ENCODE measurements around the gene RBX1.

The RBX1 gene

DNA sequence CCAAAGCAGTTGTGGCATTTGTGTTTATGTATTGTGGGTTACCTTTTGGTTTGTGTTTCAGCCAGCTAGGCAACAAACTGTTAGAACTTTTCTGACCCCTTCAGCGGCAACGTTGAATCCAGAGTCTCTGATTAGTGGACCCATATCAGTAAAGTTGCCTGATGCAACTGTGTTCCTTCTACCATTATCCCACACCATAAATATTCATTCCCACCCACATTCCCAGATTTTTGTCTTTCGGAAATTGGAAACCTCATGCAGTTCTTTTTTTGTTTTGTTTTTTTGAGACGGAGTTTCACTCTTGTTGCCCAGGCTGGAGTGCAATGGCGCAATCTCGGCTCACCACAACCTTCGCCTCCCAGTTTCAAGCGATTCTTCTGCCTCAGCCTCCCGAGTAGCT lies 30.7 kb upstream of the RBX1 start:
- ChIA-PET CTCF (interaction anchor here (3.4 kb wide), 1 partner anchor 317 kb away, joined by 38 read pairs; no protein-coding TSS in a partner anchor), POLR2A (no interaction called here)
- TF ChIP-seq, protein P1, sequence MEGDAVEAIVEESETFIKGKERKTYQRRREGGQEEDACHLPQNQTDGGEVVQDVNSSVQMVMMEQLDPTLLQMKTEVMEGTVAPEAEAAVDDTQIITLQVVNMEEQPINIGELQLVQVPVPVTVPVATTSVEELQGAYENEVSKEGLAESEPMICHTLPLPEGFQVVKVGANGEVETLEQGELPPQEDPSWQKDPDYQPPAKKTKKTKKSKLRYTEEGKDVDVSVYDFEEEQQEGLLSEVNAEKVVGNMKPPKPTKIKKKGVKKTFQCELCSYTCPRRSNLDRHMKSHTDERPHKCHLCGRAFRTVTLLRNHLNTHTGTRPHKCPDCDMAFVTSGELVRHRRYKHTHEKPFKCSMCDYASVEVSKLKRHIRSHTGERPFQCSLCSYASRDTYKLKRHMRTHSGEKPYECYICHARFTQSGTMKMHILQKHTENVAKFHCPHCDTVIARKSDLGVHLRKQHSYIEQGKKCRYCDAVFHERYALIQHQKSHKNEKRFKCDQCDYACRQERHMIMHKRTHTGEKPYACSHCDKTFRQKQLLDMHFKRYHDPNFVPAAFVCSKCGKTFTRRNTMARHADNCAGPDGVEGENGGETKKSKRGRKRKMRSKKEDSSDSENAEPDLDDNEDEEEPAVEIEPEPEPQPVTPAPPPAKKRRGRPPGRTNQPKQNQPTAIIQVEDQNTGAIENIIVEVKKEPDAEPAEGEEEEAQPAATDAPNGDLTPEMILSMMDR (IDR thresholded peaks at IDR 0.05; ENCODE audit: insufficient read depth, low read length, missing control alignments): no peak
- no peak overlapping the region for H3K4me3 ChIP-seq (ENCODE audit: low read depth, low read length)
- DNase-seq (ENCODE audit: low read depth, low spot score): no peak

DNA sequence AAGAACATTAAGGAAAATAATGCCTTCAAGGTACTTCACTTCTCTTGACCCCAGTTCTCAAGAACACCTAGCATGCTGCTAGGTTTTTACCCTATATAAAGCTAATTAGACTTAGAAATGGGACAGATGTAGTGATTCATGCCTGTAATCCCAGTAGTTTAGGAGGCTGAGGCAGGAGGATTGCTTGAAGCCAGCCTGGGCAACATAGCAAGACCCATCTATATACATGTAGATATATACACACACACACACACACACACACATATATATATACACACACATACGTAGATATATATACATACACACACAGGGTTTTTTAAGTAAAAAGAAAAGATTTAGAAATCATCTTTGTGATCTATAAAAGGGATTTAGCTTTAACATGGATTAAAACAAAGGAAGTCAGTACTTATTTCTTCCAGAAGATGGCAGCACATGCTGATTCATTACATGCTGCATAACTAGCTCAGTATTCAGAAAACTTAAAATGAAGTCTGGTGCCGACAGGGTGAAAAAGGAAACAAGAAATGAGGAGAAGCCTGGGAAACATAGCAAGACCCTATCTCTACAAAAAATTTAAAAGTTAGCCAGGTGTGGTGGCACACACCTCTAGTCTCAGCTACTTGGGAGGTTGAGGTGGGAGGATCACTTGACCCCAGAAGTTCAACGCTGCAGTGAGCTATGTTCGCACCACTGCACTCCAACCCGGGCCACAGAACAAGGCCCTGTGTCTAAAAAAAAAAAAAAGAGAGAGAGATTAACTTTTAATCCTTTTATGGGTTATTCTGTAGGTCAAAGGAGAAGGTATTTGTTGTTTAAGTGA lies 28.5 kb upstream of the RBX1 start:
- CTCF ChIA-PET: interaction anchor here (0.6 to 4.6 kb wide), 68 partner anchors 11 to 604 kb away, joined by 3 to 85 read pairs (median 5); partner anchors contain the start of genes MCHR1 and RBX1
- POLR2A ChIA-PET: interaction anchor here (1.0 to 1.1 kb wide), 2 partner anchors 29 to 315 kb away, joined by 3 to 5 read pairs; partner anchors contain the start of gene RBX1
- TF ChIP-seq, protein P1 (IDR thresholded peaks at IDR 0.05; ENCODE audit: insufficient read depth, low read length, missing control alignments): peak; percentile 47
- no peak overlapping the region for H3K4me3 ChIP-seq (ENCODE audit: low read depth, low read length)
- no peak for DNase-seq (ENCODE audit: low read depth, low spot score)

DNA sequence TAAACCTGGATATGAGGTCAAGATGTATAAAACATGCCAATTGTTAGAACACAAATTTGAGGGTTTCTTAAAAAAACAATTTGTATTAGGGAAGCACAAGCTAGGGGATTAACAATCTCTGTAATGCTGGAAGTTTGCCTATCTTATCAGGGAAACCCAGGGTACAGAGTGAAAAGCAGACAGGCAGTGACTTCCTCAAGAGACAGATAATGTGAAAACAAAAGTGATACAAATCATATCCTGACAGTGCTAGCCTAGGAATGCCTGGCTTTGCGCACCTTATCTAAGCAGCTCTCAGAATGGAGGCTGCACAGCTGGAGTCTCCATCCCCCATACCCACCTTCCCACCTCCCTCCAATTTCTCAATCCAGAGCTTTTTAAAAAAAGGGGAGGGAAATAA lies 22.5 kb upstream of the RBX1 start:
- DNase-seq (ENCODE audit: low read depth, low spot score): no peak
- TF ChIP-seq, protein P1 (IDR thresholded peaks at IDR 0.05; ENCODE audit: insufficient read depth, low read length, missing control alignments): no peak
- POLR2A ChIA-PET: interaction anchor here (0.6 kb wide), 1 partner anchor 356 kb away, joined by 3 read pairs; no protein-coding TSS in a partner anchor
- CTCF ChIA-PET: interaction anchor here (1.3 kb wide), 2 partner anchors 12 to 475 kb away, joined by 3 read pairs; no protein-coding TSS in a partner anchor
- H3K4me3 ChIP-seq (ENCODE audit: low read depth, low read length): no peak overlapping the region

DNA sequence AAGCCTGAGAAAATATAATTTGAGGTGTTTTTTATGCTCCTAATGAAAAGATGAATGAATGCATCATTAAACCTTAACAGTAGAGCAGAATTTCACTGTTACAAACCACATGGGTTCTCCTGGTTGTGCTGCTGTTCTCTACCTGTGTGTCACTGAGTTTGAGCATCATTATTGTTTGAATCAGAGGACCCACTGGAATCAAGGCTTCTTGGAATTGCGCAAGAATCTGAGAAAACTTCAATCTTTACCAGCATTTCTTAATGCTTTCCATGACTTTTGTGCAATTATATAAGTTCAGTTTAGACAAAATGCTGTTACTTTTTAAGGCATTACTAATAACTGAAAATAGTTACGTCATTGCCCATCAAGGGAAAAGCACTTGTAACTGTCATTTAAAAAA lies 18.8 kb upstream of the RBX1 start:
- no peak overlapping the region for H3K4me3 ChIP-seq (ENCODE audit: low read depth, low read length)
- POLR2A ChIA-PET: no interaction called here
- TF ChIP-seq, protein P1 (IDR thresholded peaks at IDR 0.05; ENCODE audit: insufficient read depth, low read length, missing control alignments): no peak
- DNase-seq (ENCODE audit: low read depth, low spot score): no peak
- CTCF ChIA-PET: interaction anchor here (5.6 kb wide), 1 partner anchor 10 kb away, joined by 47 read pairs; no protein-coding TSS in a partner anchor

DNA sequence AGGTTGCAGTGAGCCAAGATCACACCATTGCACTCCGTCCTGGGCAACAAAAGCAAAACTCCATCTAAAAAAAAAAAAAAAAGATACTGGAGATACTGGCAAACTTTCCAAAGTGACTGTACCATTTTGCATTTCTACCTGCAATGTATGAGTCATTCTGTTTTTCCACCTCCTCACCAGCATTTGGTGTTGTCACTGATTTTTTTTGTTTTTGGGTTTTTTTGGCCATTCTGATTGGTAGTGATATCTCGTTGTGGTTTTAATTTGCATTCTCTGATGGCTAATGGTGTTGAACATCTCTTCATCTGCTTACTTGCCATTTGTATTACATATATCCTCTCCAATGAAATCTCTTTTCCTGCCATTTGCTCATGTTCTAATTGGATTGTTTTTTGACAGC lies 12.0 kb upstream of the RBX1 start:
- ChIA-PET CTCF (no interaction called here), POLR2A (no interaction called here)
- DNase-seq (ENCODE audit: low read depth, low spot score): no peak
- no peak overlapping the region for H3K4me3 ChIP-seq (ENCODE audit: low read depth, low read length)
- TF ChIP-seq, protein P1 (IDR thresholded peaks at IDR 0.05; ENCODE audit: insufficient read depth, low read length, missing control alignments): no peak
